ENCODE data around the gene CRCP. TPM values are rescaled to one million over a fixed set of nuclear protein-coding genes. Genes with fewer than 3 reads are reported as not detected.

The CRCP gene
- total RNA-seq, 1 donor from 2014 or later, result 23.2 TPM

GRCh38 chr7:66076462-66077329, 38.0 kb upstream of the CRCP start:
- intact Hi-C loops (cut with micrococcal nuclease), result no loop called here
- Histone ChIP-seq H3K27ac (replicated peaks) (peak overlapping the region; percentile 85), H3K9me3 (replicated peaks) (no peaks in the 10 kb centered on the region), H3K36me3 (no peaks in the 10 kb centered on the region), H3K27me3 (ENCODE audit: low read depth) (no peaks in the 10 kb centered on the region), H3K4me3 (peak overlapping the region; percentile 94), H3K4me1 (peaks cover 33% of the 10 kb centered on the region)
- TF ChIP-seq CTCF (IDR thresholded peaks at IDR 0.05; ENCODE audit: borderline replicate concordance), result no peak
- no peak for DNase-seq

- Histone ChIP-seq H3K9me3 (replicated peaks) (no peaks in the 10 kb centered on the region), H3K36me3 (peaks cover 12% of the 10 kb centered on the region), H3K27ac (replicated peaks) (no peak overlapping the region), H3K27me3 (ENCODE audit: low read depth) (no peaks in the 10 kb centered on the region), H3K4me3 (no peak overlapping the region), H3K4me1 (peaks cover 33% of the 10 kb centered on the region)
- TF ChIP-seq CTCF (IDR thresholded peaks at IDR 0.05; ENCODE audit: borderline replicate concordance), result no peak
- intact Hi-C loops (cut with micrococcal nuclease), result no loop called here
- no peak for DNase-seq
These were observed 36.6 kb upstream of the CRCP start for GRCh38 chr7:66078067-66078466.

GRCh38 chr7:66082083-66082482, 32.6 kb upstream of the CRCP start:
- intact Hi-C loops (cut with micrococcal nuclease), result no loop called here
- no peak overlapping the region for H3K4me3 ChIP-seq

GRCh38 chr7:66082886-66083415, 31.7 kb upstream of the CRCP start:
- H3K27ac ChIP-seq (replicated peaks), result no peak overlapping the region
- intact Hi-C loops (cut with micrococcal nuclease), result no loop called here
- H3K36me3 ChIP-seq, result peaks cover 31% of the 10 kb centered on the region
- no peak for TF ChIP-seq CTCF (IDR thresholded peaks at IDR 0.05; ENCODE audit: borderline replicate concordance)
- DNase-seq, result no peak
- no peaks in the 10 kb centered on the region for H3K27me3 ChIP-seq (ENCODE audit: low read depth)
- H3K9me3 ChIP-seq (replicated peaks), result no peaks in the 10 kb centered on the region
- H3K4me3 ChIP-seq, result no peak overlapping the region
- H3K4me1 ChIP-seq, result peaks cover 6% of the 10 kb centered on the region

More at GRCh38 chr7:66082083-66082482, 32.6 kb upstream of the CRCP start:
- no peaks in the 10 kb centered on the region for H3K9me3 ChIP-seq (replicated peaks)
- DNase-seq, result no peak
- H3K27ac ChIP-seq (replicated peaks), result no peak overlapping the region
- H3K27me3 ChIP-seq (ENCODE audit: low read depth), result no peaks in the 10 kb centered on the region
- H3K36me3 ChIP-seq, result peaks cover 31% of the 10 kb centered on the region
- no peak for TF ChIP-seq CTCF (IDR thresholded peaks at IDR 0.05; ENCODE audit: borderline replicate concordance)
- H3K4me1 ChIP-seq, result peaks cover 15% of the 10 kb centered on the region

- intact Hi-C loops (cut with micrococcal nuclease), result no loop called here
- DNase-seq, result no peak
- TF ChIP-seq CTCF (IDR thresholded peaks at IDR 0.05; ENCODE audit: borderline replicate concordance), result no peak
- peaks cover 33% of the 10 kb centered on the region for H3K36me3 ChIP-seq
- H3K27me3 ChIP-seq (ENCODE audit: low read depth), result no peaks in the 10 kb centered on the region
- no peak overlapping the region for H3K4me3 ChIP-seq
- H3K27ac ChIP-seq (replicated peaks), result no peak overlapping the region
- no peaks in the 10 kb centered on the region for H3K4me1 ChIP-seq
- no peaks in the 10 kb centered on the region for H3K9me3 ChIP-seq (replicated peaks)
These were observed 31.0 kb upstream of the CRCP start for GRCh38 chr7:66083677-66084076.

All from left ventricle myocardium inferior (tissue), 1 donor.